CD4-positive, alpha-beta T cell (primary cell): Measurements from ENCODE around the gene CDH16. TPM values are rescaled to one million over a fixed set of nuclear protein-coding genes. Genes with fewer than 3 reads are reported as not detected.

Experiments
- ATAC-seq: fragments of 200-7000 bp; cut with Tn5 transposase; one replicate; pipeline ENCODE4 v1.10.0; 2022; ENCODE audit warnings: mild to moderate bottlenecking; ENCODE audit not compliant: poor library complexity
- CTCF ChIA-PET: fragments of 350-600 bp; sonication (Branson Sonifier 250); formaldehyde crosslinking; loops from one replicate; lab custom pipeline; 2021; ENCODE audit warnings: antibody characterized with exemption, inconsistent platforms; lab: Charles Lee
- POLR2A ChIA-PET: fragments of 350-600 bp; sonication (Branson Sonifier 250); formaldehyde crosslinking; loops from one replicate; lab custom pipeline; 2021; ENCODE audit warnings: antibody characterized with exemption, inconsistent platforms; lab: Charles Lee
- DNase-seq, 14 experiments: peaks; one replicate each; pipeline ENCODE4 v3.0.0-alpha.2; 2013 to 2020; ENCODE audit warnings: mixed read lengths in 2 of 14
- H3K27ac ChIP-seq, 2 donors: one replicate each; pipeline versions ENCODE4 v1.5.1 to v1.7.0; 2013; ENCODE audit warnings: low read length in 2 of 2, low read depth in 1 of 2, mild to moderate bottlenecking in 1 of 2
- H3K27me3 ChIP-seq, 2 experiments: 1 replicate in 1 of 2; 2 replicates in 1 of 2; pipeline versions ENCODE4 v1.6.1 to v1.7.0; 2013; ENCODE audit warnings: low read length in 2 of 2, control low read depth in 1 of 2, mild to moderate bottlenecking in 1 of 2, moderate library complexity in 1 of 2; ENCODE audit not compliant: insufficient read depth in 2 of 2, control insufficient read depth in 1 of 2
- H3K36me3 ChIP-seq: one replicate; pipeline ENCODE4 v1.6.1; 2013; ENCODE audit warnings: low read length, control low read depth; ENCODE audit not compliant: insufficient read depth
- H3K4me1 ChIP-seq: one replicate; pipeline ENCODE4 v1.6.1; 2013; ENCODE audit warnings: low read length, control low read depth; ENCODE audit not compliant: insufficient read depth
- H3K4me3 ChIP-seq: one replicate; pipeline ENCODE4 v1.5.1; 2013; ENCODE audit warnings: mild to moderate bottlenecking, low read length, moderate library complexity
- H3K9me3 ChIP-seq, 2 experiments: 1 replicate in 1 of 2; 2 replicates in 1 of 2; pipeline versions ENCODE4 v1.6.1 to v1.7.0; 2013; ENCODE audit warnings: low read length in 2 of 2, mild to moderate bottlenecking in 2 of 2, control low read depth in 1 of 2, moderate library complexity in 1 of 2; ENCODE audit not compliant: control insufficient read depth in 1 of 2, insufficient read depth in 1 of 2
- H3K27ac Mint-ChIP-seq: one replicate; pipeline ENCODE4 v1.8.0; 2020; ENCODE audit warnings: mixed read lengths
- H3K27me3 Mint-ChIP-seq: one replicate; pipeline ENCODE4 v1.8.0; 2021; ENCODE audit warnings: mixed read lengths
- H3K36me3 Mint-ChIP-seq: one replicate; pipeline ENCODE4 v1.8.0; 2021; ENCODE audit warnings: low read depth, mixed read lengths
- H3K4me1 Mint-ChIP-seq: one replicate; pipeline ENCODE4 v1.8.0; 2021; ENCODE audit warnings: low read depth, mixed read lengths
- H3K4me3 Mint-ChIP-seq: one replicate; pipeline ENCODE4 v1.8.0; 2020; ENCODE audit warnings: mild to moderate bottlenecking, mixed read lengths
- H3K9me3 Mint-ChIP-seq: one replicate; pipeline ENCODE4 v1.8.0; 2020; ENCODE audit warnings: mixed read lengths
- CTCF ChIP-seq: fragments of 200-600 bp; IDR thresholded peaks from one replicate; pipeline ENCODE4 v1.8.0; 2022; ENCODE audit warnings: antibody characterized with exemption, mild to moderate bottlenecking
- intact Hi-C, 2 experiments: fragments of 100-400 bp; cut with DNase I in 1 of 2; cut with micrococcal nuclease in 1 of 2; formaldehyde crosslinking; loops; one replicate each; pipeline versions ENCODE4 v1.15.1 to v1.9.0; 2023 to 2025; cut with DNase I, micrococcal nuclease
- total RNA-seq, 174 experiments: library from RNA in 2 of 174; stranded (reverse) in 2 of 174; gene quantifications; one replicate each; pipeline ENCODE4 v1.2.3 and lab custom pipeline; 2021 to 2026

The CDH16 gene
- total RNA-seq, 2 experiments from 2014 or later = not detected

GRCh38 chr16:66927918-66928649 lies 9.4 kb upstream of the CDH16 start:
- DNase-seq (no peak), ATAC-seq (no peak)
- Histone ChIP-seq H3K27ac (no peak overlapping the region), H3K4me3 (no peak overlapping the region), H3K4me1 (peaks cover 28% of the 10 kb centered on the region), H3K36me3 (peaks cover 11% of the 10 kb centered on the region), H3K27me3 (peaks cover 28 to 29% of the 10 kb centered on the region in 2 experiments), H3K9me3 (peaks cover 0 to 5% of the 10 kb centered on the region in 2 experiments)
- intact Hi-C loops = loop anchor here in 1 of 2 experiments (2.0 kb wide), 1 partner anchor 33 kb away; no protein-coding TSS in a partner anchor
- peaks cover 23% of the 10 kb centered on the region for H3K36me3 Mint-ChIP-seq
- peaks cover 45% of the 10 kb centered on the region for H3K27me3 Mint-ChIP-seq
- no peak overlapping the region for H3K4me3 Mint-ChIP-seq
- ChIA-PET CTCF (interaction anchor here (1.1 to 1.4 kb wide), 3 partner anchors 33 to 97 kb away, joined by 3 to 8 read pairs (median 6); partner anchors contain the start of gene NAE1), POLR2A (interaction anchor here (0.7 kb wide), 1 partner anchor 41 kb away, joined by 3 read pairs; no protein-coding TSS in a partner anchor)
- TF ChIP-seq CTCF = no peak
- H3K27ac Mint-ChIP-seq = no peak overlapping the region
- peaks cover 22% of the 10 kb centered on the region for H3K4me1 Mint-ChIP-seq
- no peaks in the 10 kb centered on the region for H3K9me3 Mint-ChIP-seq

DNA sequence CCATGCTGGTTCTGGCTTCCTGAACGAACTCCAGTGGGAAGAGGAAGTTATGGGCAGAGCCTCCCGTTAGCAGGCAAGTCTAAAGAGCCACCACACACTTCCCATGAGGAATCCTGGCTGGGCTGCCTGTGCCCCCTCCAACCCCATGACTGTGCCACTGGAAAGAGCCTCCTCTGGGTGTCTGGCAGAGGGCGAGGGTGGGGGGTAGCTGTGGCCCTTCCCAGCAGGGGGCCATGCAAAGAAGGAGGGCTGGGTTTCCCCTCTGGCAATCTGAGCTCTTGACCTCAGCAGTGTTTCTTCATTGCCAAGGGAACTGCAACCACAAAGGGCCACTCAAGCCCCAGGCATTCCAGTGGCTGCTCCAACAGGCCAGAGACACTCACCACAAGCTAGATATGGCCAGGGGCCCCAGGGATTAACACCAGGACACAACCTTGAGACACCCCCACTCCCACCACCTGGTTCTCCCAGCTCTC lies 8.3 kb upstream of the CDH16 start:
- H3K36me3 Mint-ChIP-seq = peaks cover 12% of the 10 kb centered on the region
- peaks cover 28 to 33% of the 10 kb centered on the region in 2 experiments for H3K27me3 ChIP-seq
- no peak overlapping the region for H3K27ac ChIP-seq
- peaks cover 11% of the 10 kb centered on the region for H3K4me1 Mint-ChIP-seq
- DNase-seq (no peak), ATAC-seq (no peak)
- no peak overlapping the region for H3K4me3 Mint-ChIP-seq
- CTCF ChIA-PET = no interaction called here
- intact Hi-C loops = no loop called here
- no peak for TF ChIP-seq CTCF
- POLR2A ChIA-PET = no interaction called here
- peaks cover 0 to 7% of the 10 kb centered on the region in 2 experiments for H3K9me3 ChIP-seq
- H3K36me3 ChIP-seq = peaks cover 5% of the 10 kb centered on the region
- H3K9me3 Mint-ChIP-seq = no peaks in the 10 kb centered on the region
- peaks cover 48% of the 10 kb centered on the region for H3K27me3 Mint-ChIP-seq
- no peak overlapping the region for H3K4me3 ChIP-seq
- peaks cover 17% of the 10 kb centered on the region for H3K4me1 ChIP-seq
- no peak overlapping the region for H3K27ac Mint-ChIP-seq

DNA sequence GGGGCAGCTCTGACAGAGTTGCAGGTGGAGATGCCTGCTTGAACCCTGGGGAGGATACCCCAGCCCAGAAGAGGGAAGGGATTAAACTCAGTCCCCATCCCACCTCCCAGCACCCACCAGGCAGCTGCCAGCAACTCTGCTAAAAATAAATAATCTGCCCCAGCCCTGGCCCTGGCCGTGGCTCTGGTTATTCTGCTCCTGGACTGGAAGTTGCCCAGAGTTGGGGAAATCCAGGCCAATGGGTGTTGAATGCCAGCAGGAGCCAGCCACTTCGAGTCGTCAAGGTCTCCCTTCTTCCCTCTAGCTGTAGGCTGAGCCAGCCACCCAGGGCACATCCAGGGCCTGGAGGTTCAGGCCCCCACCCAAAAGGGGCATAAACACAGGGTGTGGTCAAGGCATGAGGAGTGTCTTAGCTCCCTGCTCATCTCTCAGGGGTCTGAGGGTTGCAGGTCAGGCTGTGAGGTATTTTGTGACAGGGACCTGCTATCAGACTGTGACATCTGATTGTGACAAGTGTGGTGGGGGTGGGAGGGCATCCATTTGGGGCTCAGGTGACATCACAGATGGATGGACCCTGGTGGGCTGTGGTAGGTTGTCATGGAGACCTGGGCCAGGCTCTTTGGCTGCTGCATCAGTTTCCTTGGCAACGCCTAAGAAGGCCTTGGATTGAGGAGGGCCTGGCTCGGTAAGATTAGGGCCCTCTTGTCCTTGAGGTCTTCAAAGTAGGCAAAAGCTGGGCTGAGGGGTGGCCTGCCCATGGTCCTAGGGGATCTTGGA lies 7.7 kb upstream of the CDH16 start:
- ATAC-seq (no peak), DNase-seq (no peak)
- Histone ChIP-seq H3K27ac (no peak overlapping the region), H3K27me3 (peaks cover 28 to 37% of the 10 kb centered on the region in 2 experiments), H3K4me1 (peaks cover 16% of the 10 kb centered on the region), H3K36me3 (peaks cover 3% of the 10 kb centered on the region), H3K9me3 (peaks cover 0 to 11% of the 10 kb centered on the region in 2 experiments), H3K4me3 (no peak overlapping the region)
- ChIA-PET CTCF (interaction anchor here (1.8 kb wide), 1 partner anchor 53 kb away, joined by 4 read pairs; no protein-coding TSS in a partner anchor), POLR2A (no interaction called here)
- Mint-ChIP-seq H3K9me3 (no peaks in the 10 kb centered on the region), H3K4me1 (peaks cover 7% of the 10 kb centered on the region), H3K4me3 (no peak overlapping the region), H3K27me3 (peaks cover 51% of the 10 kb centered on the region), H3K27ac (no peak overlapping the region), H3K36me3 (peaks cover 6% of the 10 kb centered on the region)
- intact Hi-C loops = no loop called here
- TF ChIP-seq CTCF = no peak
